Mammary epithelial cell (primary cell): Measurements from ENCODE around the gene PGAP3.

Source experiments
- CTCF ChIP-seq, 2 donors: IDR thresholded peaks in 1 of 2; conservative IDR thresholded peaks in 1 of 2; 2 replicates each; pipeline ENCODE4 v1.5.1; 2011 to 2012; ENCODE audit warnings: inconsistent platforms in 2 of 2, low read length in 2 of 2, mild to moderate bottlenecking in 2 of 2, control low read depth in 1 of 2, low read depth in 1 of 2; ENCODE audit not compliant: insufficient read depth in 1 of 2; ENCODE audit errors: extremely low read depth in 1 of 2
- EZH2 ChIP-seq: IDR thresholded peaks from 2 replicates; pipeline ENCODE4 v1.6.1; 2012; ENCODE audit warnings: low read length, inconsistent platforms, borderline replicate concordance

DNA sequence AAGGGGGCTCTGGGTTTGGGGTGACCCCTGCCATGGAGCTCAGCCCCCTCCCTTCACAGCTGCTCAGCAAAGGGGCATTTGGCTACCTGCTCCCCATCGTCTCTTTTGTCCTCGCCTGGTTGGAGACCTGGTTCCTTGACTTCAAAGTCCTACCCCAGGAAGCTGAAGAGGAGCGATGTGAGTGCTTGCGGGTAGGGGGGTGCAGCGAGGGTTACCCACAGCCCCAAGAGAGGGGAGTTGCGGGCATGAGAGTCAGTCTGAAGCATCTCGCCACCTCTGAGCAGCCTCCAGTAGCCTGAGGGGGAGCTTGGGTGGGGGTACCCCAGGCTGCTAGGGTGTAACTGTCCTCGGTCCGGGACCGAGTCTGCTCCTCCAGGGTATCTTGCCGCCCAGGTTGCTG, 29.5 kb downstream of the PGAP3 start:
- TF ChIP-seq CTCF (conservative IDR thresholded peaks at IDR 0.05 in 1 of 2, IDR thresholded peaks at IDR 0.05 in 1 of 2; ENCODE audit: extremely low read depth in 1 of 2, insufficient read depth in 1 of 2, low read depth in 1 of 2, low read length in 2 of 2): no peak
- TF ChIP-seq EZH2: no peak
